ENCODE data around the gene IL1B.

Gene IL1B

DNA sequence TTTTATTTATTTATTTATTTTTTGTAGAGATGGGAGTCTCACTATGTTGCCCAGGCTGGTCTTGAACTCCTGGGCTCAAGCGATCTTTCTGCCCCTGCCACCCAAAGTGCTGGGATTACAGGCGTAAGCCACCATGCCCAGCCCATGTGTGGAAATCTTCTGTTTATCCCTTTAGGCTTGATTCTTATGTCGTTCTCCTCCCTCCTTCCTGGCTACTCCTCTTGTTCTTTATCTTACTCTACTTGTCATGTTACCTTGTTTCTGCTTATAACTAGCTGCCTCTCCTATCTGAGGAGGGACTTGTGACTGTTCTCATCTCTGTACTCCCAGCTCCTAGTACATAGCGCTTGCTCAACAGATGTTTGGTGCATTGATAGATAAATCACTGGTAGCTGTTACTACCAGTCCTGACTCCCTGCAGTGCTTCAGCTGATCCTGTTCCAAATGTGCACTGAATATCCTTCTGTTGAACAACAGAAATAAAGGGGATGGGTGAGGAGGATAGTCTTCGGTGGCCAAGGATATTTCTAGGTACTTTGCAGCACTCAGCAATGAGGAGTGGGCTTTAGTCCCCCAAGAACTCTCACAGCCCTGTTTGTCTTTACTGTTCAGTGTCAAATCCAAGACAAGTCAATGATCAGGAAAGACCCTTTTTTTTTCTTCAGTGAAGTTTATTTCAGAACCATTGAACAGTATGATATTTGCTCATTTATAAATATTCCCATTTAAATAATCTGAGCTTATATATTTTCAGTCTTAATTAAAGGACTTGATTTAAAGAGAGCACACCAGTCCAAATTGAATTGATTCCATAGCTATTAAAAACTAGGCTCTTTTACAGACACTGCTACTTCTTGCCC is 7.2 kb downstream of the IL1B start:
- no peak for DNase-seq (ENCODE audit: low read depth)

- no peak for DNase-seq (ENCODE audit: low read depth)
Observed at GRCh38 chr2:112828251-112828691, 8.3 kb downstream of the IL1B start.

DNA sequence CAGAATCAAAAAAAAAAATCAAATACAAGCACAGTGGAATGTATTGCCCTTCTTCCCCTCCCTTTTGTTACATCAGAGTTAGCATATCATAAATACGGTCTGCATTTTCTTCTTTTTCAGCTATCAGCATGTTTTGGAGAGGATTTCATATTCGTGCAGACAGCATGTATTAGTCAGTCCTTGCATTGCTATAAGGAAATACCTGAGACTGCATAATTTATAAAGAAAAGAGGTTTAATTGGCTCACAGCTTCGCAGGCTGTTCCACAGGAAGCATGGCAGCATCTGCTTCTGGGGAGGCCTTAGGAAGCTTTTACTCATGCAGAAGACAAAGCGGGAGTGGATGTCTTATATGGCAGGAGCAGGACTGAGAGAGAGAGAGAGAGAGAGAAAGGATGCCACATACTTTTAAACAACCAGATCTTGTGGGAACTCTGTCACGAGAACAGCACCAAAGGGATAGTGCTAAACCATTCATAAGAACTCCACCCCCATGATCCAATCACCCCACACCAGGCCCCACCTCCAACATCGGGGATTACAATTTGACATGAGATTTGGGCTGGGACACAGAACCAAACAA is 8.9 kb downstream of the IL1B start:
- DNase-seq (ENCODE audit: low read depth) = no peak

DNA sequence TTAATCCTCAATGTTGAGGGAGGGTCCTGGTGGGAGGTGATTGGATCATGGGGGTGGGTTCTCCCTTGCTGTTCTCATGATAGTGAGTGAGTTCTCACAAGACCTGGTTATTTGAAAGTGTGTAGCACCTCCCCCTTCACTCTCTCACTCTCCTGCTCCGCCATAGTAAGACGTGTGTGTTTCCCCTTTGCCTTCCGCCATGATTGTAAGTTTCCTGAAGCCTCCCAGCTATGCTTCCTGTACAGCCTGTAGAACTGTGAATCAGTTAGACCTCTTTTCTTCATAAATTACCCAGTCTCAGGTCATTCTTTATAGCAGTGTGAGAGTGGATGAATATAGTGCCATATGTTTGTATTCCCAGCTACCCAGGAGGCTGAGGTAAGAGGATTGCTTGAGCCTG is 9.6 kb downstream of the IL1B start:
- DNase-seq (ENCODE audit: low read depth) = no peak

- DNase-seq (ENCODE audit: low read depth) = no peak
Observed at GRCh38 chr2:112825706-112826105, 10.9 kb downstream of the IL1B start.

GRCh38 chr2:112824694-112825085 is 11.9 kb downstream of the IL1B start:
- no peak for DNase-seq (ENCODE audit: low read depth)

GRCh38 chr2:112821682-112822081 is 14.9 kb downstream of the IL1B start:
- no peak for DNase-seq (ENCODE audit: low read depth)

DNA sequence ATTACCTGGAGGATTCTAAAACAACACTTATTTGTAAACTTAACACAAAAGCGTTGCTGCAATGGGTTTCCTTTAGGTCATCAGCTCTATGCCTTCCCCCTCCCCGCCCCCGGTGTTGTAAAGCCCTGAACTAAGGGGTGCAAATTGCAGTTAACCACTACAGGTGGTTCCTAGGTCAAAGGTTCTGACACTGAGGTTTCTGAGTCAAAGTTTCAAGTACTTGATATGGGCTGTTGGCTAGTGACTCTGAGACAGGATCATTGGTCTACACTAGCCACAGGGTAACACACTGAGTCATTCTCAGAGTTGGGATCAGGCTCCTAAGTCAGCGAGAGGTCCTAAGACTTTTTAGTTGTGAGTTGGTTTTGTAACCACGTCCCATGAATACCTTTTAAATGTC is 15.4 kb downstream of the IL1B start:
- no peak for DNase-seq (ENCODE audit: low read depth)

GRCh38 chr2:112820343-112820742 is 16.2 kb downstream of the IL1B start:
- no peak for DNase-seq (ENCODE audit: low read depth)

DNA sequence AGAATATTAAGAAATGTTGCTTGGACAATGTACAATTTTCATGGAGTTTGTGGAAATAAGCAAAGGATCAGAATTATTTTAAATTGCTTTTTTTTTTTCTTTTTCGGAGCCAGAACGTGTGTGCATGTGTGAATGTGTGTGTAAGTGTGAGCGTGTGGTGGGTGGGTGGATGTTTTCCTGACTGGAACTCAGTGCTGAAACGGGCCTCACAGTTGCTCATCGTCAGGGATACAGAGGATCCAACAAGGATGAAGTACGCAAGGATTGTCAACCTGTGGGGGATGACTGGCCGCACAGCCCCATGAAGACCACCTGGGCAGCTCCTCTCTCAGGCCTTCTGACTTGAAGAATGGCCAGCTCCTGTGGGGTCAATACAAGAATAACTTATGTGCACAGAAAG is 17.5 kb downstream of the IL1B start:
- no peak for DNase-seq (ENCODE audit: low read depth)

- no peak for DNase-seq (ENCODE audit: low read depth)
Observed at GRCh38 chr2:112818094-112818902, 18.3 kb downstream of the IL1B start.

- DNase-seq (ENCODE audit: low read depth) = no peak
Observed at GRCh38 chr2:112817082-112817689, 19.4 kb downstream of the IL1B start.

GRCh38 chr2:112814278-112814677 is 22.3 kb downstream of the IL1B start:
- no peak for DNase-seq (ENCODE audit: low read depth)

DNA sequence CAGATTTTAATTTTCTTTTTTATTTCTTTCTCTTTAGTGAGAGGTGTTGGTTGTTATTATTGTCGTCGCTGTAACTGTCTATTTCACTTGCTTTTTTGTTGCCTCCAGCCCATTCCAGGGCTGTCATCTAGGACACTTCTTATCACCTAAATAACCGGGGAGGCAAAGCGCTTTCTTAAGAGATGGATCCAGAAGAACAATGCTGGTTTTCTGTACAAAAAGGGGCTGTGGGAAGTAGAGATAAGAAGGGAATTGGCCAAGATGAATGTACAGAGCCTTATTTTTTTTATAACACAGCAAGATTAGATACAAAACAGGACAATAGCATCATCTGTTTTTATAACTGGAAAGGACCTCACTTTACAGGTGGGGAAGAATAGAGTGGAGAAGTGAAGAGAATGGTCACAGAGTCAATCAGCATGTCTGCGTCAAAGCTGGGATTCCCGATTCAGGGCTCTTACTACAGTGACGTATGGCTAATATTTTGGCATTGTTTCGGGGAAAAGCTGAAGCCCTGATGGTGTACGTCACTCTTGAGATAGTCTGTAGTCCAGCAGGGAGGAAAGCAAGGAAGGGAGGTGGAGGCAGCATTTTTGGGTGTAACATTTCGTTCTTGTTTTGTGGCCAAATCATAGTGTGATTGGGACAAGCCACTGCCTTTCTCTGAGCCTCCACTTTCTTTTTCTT is 23.2 kb downstream of the IL1B start:
- no peak for DNase-seq (ENCODE audit: low read depth)

DNA sequence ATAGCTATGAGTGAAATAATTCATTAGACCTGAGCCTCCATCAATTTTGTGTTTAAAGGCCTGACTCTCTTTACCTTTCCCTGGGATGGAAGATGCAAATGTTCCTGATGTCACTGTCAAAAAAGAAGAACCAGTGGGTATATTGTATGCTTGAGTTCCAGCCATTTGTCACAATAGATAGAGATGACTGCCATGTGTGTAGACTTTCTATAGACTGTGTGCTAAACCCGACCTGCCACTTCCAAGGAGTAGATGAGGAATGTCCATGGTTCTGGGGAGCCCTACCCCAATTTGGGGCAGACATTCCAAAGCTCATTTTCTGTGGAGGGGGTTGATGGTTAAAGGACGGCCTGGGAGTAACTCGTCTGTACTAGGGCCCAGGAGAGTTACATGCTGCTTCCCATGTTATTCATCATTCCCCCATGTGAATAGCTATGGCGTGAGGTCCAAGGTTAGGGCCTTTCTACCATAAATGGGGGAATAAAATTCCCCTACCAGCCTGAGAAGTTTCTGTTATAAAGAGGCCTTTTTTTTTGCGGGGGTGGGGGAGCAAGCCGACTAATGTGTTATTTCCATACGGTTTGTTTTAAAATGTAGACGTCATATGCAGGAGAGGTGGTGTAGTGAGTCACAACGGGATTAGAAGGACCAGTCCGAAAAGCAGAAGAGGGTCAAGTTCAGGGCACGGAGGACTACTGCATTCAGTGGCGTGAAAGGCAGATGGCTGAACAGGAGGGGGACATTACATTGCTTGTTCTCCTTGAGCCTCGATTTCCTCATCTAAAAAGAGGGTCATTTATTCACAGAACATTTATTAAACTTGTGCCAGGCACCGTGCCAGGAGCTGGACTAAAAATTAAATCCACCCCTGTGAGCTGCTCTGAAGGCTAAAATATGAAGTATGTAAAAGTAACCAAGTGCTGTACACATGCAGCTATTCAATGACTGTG is 24.0 kb downstream of the IL1B start:
- no peak for DNase-seq (ENCODE audit: low read depth)

GRCh38 chr2:112811841-112812306 is 24.7 kb downstream of the IL1B start:
- DNase-seq (ENCODE audit: low read depth) = no peak

GRCh38 chr2:112811276-112811831 is 25.2 kb downstream of the IL1B start:
- no peak for DNase-seq (ENCODE audit: low read depth)

GRCh38 chr2:112809112-112809511 is 27.5 kb downstream of the IL1B start:
- no peak for DNase-seq (ENCODE audit: low read depth)

DNA sequence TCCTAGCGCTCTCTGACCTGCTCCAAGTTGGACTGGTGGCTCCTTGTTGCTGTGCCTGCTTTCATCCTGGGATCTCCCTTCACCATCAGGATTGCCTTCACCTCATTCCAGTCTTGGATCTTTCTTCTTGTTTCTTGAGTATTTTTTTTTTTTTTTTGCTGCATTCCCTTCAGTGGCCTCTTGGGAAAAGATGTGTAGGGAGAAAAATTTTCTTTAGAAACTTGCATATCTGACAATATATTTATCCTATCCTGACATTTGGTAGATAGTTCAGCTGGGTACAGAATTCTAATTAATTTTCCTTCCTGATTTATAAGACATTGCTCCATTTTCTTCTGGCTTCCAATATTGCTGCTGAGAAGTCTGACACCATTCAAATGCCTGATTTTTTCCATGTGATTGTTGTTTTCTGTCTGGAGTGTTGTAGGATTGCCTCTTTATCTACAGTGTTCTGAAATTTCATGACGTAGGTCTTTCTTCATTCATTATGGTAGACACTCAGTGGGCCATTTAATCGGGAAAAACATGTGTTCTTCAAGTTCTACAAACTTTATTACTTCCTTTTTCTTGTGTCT is 29.3 kb downstream of the IL1B start:
- no peak for DNase-seq (ENCODE audit: low read depth)

GRCh38 chr2:112805542-112805941 is 31.0 kb downstream of the IL1B start:
- DNase-seq (ENCODE audit: low read depth) = no peak

All from activated T-helper 1 cell treated with Interleukin-2 at 50 U/mL for 16 hours (primary cell).